ENCODE results near the gene ZNF638. TPM values are rescaled to one million over a fixed set of nuclear protein-coding genes. Genes with fewer than 3 reads are reported as not detected.

ZNF638 gene
- total and polyA plus RNA-seq, 2 donors (not counting 3 experiments of a cell fraction or from before 2014, with no cell fraction given) = 36.4 to 111 TPM

DNA sequence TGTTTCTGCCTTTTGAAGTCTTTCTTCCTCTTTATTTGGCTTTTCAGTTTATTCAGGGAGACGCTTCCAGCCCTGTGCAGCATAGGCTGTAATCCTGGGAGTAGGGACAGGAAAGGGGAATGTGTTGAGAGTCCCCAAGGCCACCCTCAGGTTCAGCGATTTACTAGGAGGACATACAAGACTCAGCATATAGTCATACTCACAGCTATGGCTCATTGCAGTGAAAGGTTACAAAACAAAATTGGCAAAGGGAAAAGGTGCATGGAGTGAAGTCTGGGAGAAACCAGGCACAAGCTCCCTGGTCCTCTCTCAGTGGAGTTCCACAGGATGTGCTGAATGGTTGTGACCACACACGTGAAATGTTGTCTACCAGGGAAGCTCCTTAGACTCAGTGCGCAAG, 49.6 kb upstream of the ZNF638 start:
- Histone ChIP-seq H3K27ac (ENCODE audit: insufficient read depth, low read depth, low read length) (no peak overlapping the region), H3K36me3 (ENCODE audit: control insufficient read depth in 2 of 2, extremely low read depth in 1 of 2, insufficient read depth in 2 of 2, low read length in 2 of 2) (no peaks in the 10 kb centered on the region), H3K9me3 (replicated peaks; ENCODE audit: control insufficient read depth, insufficient read depth, low read length) (no peaks in the 10 kb centered on the region), H3K4me1 (ENCODE audit: control insufficient read depth, extremely low read depth, insufficient read depth, low read length) (peaks cover 10% of the 10 kb centered on the region), H3K79me2 (ENCODE audit: control insufficient read depth, insufficient read depth, low read length) (no peaks in the 10 kb centered on the region), H3K4me2 (ENCODE audit: insufficient read depth, low read length) (no peak overlapping the region), H3K4me3 (replicated peaks in 1 of 3; ENCODE audit: insufficient read depth in 1 of 3, low read depth in 1 of 3, low read length in 3 of 3) (no peak overlapping the region), H4K20me1 (replicated peaks; ENCODE audit: control insufficient read depth, extremely low read depth, insufficient read depth, low read length) (no peaks in the 10 kb centered on the region), H2AFZ (ENCODE audit: low read depth, low read length) (no peak overlapping the region), H3K9me1 (replicated peaks; ENCODE audit: control insufficient read depth, extremely low read depth, insufficient read depth, low read length) (no peaks in the 10 kb centered on the region), H3K27me3 (ENCODE audit: control insufficient read depth in 2 of 2, insufficient read depth in 2 of 2, low read length in 2 of 2) (no peaks in the 10 kb centered on the region), H3K9ac (replicated peaks; ENCODE audit: extremely low read depth, insufficient read depth, low read length) (no peak overlapping the region)
- dilution Hi-C loops (cut with MboI; ENCODE audit: extremely low pct_ligation_motif_present, low sequenced_read_pairs) (no loop called here), intact Hi-C loops (cut with micrococcal nuclease) (no loop called here)
- CTCF ChIA-PET = interaction anchor here (1.2 to 3.2 kb wide), 3 partner anchors 18 to 50 kb away, joined by 3 to 18 read pairs (median 4); partner anchors contain the start of gene ZNF638
- no peak for TF ChIP-seq POLR2A (IDR thresholded peaks at IDR 0.05; ENCODE audit: low read depth, low read length)
- TF ChIP-seq JUN (IDR thresholded peaks at IDR 0.05; ENCODE audit: borderline replicate concordance, insufficient read depth, insufficient read length, low read depth) = no peak
- TF ChIP-seq GATA2 (IDR thresholded peaks at IDR 0.05; ENCODE audit: insufficient read depth, insufficient read length, low read depth, low read length) = no peak
- no peak for TF ChIP-seq FOS (IDR thresholded peaks at IDR 0.05; ENCODE audit: borderline replicate concordance, insufficient read depth, low read length)
- TF ChIP-seq EZH2 (IDR thresholded peaks at IDR 0.05; ENCODE audit: borderline replicate concordance, low read depth, low read length, severe bottlenecking) = no peak
- TF ChIP-seq, protein P1, sequence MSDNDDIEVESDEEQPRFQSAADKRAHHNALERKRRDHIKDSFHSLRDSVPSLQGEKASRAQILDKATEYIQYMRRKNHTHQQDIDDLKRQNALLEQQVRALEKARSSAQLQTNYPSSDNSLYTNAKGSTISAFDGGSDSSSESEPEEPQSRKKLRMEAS (IDR thresholded peaks at IDR 0.05; ENCODE audit: insufficient read depth, insufficient read length) = no peak
- TF ChIP-seq MYC (IDR thresholded peaks at IDR 0.05; ENCODE audit: low read depth, low read length) = no peak
- no TSS peak for BruUV-seq (replicated peaks)
- FAIRE-seq (no peak), DNase-seq (ENCODE audit: low read depth, low spot score) (no peak)
- POLR2A ChIA-PET = no interaction called here

DNA sequence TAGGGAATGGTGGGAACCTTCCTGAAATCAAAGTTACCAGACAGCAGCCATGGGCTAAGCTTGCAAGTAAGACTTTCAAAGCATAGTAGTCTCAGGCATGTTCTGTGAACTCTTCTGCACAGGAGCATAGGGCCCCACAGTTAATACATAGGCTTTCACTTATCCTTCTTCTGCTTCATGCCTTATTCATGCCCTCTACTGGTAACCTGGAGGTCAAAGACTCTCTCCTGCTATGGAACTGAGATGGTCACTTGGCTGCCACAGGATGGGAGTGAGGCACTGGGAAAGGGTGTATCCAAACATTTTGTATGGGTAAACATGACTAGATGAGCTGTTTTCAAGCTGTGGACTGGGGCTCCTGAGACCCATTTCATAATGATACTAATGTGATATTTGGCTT, 49.1 kb upstream of the ZNF638 start:
- Histone ChIP-seq H3K4me1 (ENCODE audit: control insufficient read depth, extremely low read depth, insufficient read depth, low read length) (peaks cover 5% of the 10 kb centered on the region), H4K20me1 (replicated peaks; ENCODE audit: control insufficient read depth, extremely low read depth, insufficient read depth, low read length) (no peaks in the 10 kb centered on the region), H3K27me3 (ENCODE audit: control insufficient read depth in 2 of 2, insufficient read depth in 2 of 2, low read length in 2 of 2) (no peaks in the 10 kb centered on the region), H3K36me3 (ENCODE audit: control insufficient read depth in 2 of 2, extremely low read depth in 1 of 2, insufficient read depth in 2 of 2, low read length in 2 of 2) (no peaks in the 10 kb centered on the region), H3K4me3 (replicated peaks in 1 of 3; ENCODE audit: insufficient read depth in 1 of 3, low read depth in 1 of 3, low read length in 3 of 3) (no peak overlapping the region), H3K27ac (ENCODE audit: insufficient read depth, low read depth, low read length) (no peak overlapping the region), H3K9ac (replicated peaks; ENCODE audit: extremely low read depth, insufficient read depth, low read length) (no peak overlapping the region), H3K4me2 (ENCODE audit: insufficient read depth, low read length) (no peak overlapping the region), H3K79me2 (ENCODE audit: control insufficient read depth, insufficient read depth, low read length) (no peaks in the 10 kb centered on the region), H3K9me1 (replicated peaks; ENCODE audit: control insufficient read depth, extremely low read depth, insufficient read depth, low read length) (no peaks in the 10 kb centered on the region), H3K9me3 (replicated peaks; ENCODE audit: control insufficient read depth, insufficient read depth, low read length) (no peaks in the 10 kb centered on the region), H2AFZ (ENCODE audit: low read depth, low read length) (no peak overlapping the region)
- TF ChIP-seq, protein P2, sequence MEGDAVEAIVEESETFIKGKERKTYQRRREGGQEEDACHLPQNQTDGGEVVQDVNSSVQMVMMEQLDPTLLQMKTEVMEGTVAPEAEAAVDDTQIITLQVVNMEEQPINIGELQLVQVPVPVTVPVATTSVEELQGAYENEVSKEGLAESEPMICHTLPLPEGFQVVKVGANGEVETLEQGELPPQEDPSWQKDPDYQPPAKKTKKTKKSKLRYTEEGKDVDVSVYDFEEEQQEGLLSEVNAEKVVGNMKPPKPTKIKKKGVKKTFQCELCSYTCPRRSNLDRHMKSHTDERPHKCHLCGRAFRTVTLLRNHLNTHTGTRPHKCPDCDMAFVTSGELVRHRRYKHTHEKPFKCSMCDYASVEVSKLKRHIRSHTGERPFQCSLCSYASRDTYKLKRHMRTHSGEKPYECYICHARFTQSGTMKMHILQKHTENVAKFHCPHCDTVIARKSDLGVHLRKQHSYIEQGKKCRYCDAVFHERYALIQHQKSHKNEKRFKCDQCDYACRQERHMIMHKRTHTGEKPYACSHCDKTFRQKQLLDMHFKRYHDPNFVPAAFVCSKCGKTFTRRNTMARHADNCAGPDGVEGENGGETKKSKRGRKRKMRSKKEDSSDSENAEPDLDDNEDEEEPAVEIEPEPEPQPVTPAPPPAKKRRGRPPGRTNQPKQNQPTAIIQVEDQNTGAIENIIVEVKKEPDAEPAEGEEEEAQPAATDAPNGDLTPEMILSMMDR (IDR thresholded peaks at IDR 0.05; ENCODE audit: extremely low read depth in 1 of 2, insufficient read depth in 1 of 2, low read depth in 1 of 2, low read length in 2 of 2) = no peak
- TF ChIP-seq JUN (IDR thresholded peaks at IDR 0.05; ENCODE audit: borderline replicate concordance, insufficient read depth, insufficient read length, low read depth) = no peak
- TF ChIP-seq POLR2A (IDR thresholded peaks at IDR 0.05; ENCODE audit: low read depth, low read length) = no peak
- CTCF ChIA-PET = interaction anchor here (1.2 to 3.2 kb wide), 3 partner anchors 17 to 49 kb away, joined by 3 to 18 read pairs (median 4); partner anchors contain the start of gene ZNF638
- dilution Hi-C loops (cut with MboI; ENCODE audit: extremely low pct_ligation_motif_present, low sequenced_read_pairs) (no loop called here), intact Hi-C loops (cut with micrococcal nuclease) (no loop called here)
- no peak for DNase-seq (ENCODE audit: low read depth, low spot score)
- no TSS peak for BruUV-seq (replicated peaks)
- POLR2A ChIA-PET = no interaction called here
- no peak for FAIRE-seq

All from endothelial cell of umbilical vein (primary cell).